AG09319 (cell line): Measurements from ENCODE around the gene DST.
A peak's percentile ranks its signal among the peaks of the same experiment; 100 is the strongest.

Experiments
- DNase-seq: peaks from one replicate; pipeline ENCODE4 v3.0.0-alpha.2; 2010; ENCODE audit warnings: low read depth; ENCODE audit errors: extremely low read depth
- TF ChIP-seq, protein P1 (sequence below): IDR thresholded peaks from 2 replicates; pipeline ENCODE4 v1.5.1; 2011; ENCODE audit warnings: low read depth, mild to moderate bottlenecking, inconsistent platforms, low read length, moderate library complexity

Gene DST

GRCh38 chr6:56444855-56445254 lies 197.8 kb downstream of the DST start:
- DNase-seq = no peak
- TF ChIP-seq, protein P1, sequence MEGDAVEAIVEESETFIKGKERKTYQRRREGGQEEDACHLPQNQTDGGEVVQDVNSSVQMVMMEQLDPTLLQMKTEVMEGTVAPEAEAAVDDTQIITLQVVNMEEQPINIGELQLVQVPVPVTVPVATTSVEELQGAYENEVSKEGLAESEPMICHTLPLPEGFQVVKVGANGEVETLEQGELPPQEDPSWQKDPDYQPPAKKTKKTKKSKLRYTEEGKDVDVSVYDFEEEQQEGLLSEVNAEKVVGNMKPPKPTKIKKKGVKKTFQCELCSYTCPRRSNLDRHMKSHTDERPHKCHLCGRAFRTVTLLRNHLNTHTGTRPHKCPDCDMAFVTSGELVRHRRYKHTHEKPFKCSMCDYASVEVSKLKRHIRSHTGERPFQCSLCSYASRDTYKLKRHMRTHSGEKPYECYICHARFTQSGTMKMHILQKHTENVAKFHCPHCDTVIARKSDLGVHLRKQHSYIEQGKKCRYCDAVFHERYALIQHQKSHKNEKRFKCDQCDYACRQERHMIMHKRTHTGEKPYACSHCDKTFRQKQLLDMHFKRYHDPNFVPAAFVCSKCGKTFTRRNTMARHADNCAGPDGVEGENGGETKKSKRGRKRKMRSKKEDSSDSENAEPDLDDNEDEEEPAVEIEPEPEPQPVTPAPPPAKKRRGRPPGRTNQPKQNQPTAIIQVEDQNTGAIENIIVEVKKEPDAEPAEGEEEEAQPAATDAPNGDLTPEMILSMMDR = no peak

GRCh38 chr6:56440551-56440981 lies 202.1 kb downstream of the DST start:
- TF ChIP-seq, protein P1 = no peak
- no peak for DNase-seq

GRCh38 chr6:56437171-56437900 lies 205.4 kb downstream of the DST start:
- peak; percentile 60 for DNase-seq
- TF ChIP-seq, protein P1 = no peak

DNA sequence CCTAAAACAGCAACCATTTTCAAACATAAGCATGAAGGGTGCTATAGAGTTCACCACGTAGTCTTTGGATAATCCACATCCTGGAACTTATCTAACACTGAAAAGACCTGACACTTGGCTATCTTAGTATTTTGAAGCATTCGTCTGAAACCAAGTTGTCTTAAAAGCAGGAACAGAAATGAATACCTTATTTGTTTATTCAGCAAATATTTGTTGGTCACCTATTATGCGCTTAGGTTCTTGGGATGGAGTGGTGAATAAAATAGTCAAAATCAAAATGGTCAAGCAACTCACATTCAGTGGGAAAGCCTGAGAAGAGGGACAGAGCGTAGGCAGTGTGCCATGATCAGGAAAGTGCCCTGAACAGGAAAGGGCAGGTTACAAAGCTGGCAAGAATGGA lies 206.9 kb downstream of the DST start:
- no peak for DNase-seq
- TF ChIP-seq, protein P1 = no peak

- TF ChIP-seq, protein P1 = no peak
- no peak for DNase-seq
Observed at GRCh38 chr6:56435326-56435725, 207.4 kb downstream of the DST start.

DNA sequence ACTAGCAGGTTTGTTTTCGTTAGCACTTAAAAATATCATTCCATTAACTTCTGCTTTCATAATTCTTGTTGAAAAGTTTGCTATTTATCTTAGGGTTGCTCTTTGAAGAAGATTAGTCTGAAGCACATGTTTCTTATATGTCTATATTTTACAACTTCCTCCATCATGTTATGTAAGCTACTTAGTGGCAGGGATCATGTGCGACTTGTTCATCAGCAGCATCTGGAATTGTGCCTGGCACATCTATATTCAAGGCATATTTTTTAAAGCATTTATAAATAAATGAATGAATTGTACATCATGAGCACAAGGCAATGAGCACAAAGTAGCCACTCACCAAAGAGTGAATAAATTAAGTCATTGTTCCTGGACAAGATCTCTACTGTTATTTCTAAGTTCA lies 208.1 kb downstream of the DST start:
- no peak for DNase-seq
- TF ChIP-seq, protein P1 = no peak

DNA sequence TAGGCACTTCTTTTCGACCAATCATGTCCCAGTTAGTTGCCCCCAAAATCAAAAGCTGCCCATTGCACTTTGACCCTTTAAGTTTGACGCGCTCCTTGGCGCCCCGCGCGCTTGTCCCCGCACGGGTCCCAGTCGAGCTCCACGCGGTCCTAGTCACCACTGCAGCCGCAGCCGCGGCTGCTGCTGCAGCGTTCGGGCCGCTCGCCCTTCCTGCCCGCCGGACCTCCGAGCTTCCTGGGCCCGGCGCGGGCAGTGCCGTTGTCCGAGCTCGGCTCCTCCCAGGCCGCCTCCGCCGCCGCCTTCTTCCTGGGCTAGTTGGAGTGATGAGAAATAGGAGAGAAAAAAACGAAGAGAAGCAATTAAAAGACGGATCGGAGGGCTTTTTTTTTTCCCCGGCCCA lies 209.6 kb downstream of the DST start:
- no peak for DNase-seq
- TF ChIP-seq, protein P1 = no peak
